HG03457 (cell line): ENCODE measurements around the gene SIN3A.
"Not testable (repeated sequence)": the region's sequence is repeated elsewhere in the genome, so short reads cannot be mapped to it uniquely, and the experiment has no call there.

Experiments
- ATAC-seq: cut with Tn5 transposase; IDR thresholded peaks from one replicate; pipeline ENCODE4 v1.9.1; 2021; ENCODE audit warnings: moderate number of reproducible peaks; ENCODE audit not compliant: unreplicated experiment

Gene SIN3A

DNA sequence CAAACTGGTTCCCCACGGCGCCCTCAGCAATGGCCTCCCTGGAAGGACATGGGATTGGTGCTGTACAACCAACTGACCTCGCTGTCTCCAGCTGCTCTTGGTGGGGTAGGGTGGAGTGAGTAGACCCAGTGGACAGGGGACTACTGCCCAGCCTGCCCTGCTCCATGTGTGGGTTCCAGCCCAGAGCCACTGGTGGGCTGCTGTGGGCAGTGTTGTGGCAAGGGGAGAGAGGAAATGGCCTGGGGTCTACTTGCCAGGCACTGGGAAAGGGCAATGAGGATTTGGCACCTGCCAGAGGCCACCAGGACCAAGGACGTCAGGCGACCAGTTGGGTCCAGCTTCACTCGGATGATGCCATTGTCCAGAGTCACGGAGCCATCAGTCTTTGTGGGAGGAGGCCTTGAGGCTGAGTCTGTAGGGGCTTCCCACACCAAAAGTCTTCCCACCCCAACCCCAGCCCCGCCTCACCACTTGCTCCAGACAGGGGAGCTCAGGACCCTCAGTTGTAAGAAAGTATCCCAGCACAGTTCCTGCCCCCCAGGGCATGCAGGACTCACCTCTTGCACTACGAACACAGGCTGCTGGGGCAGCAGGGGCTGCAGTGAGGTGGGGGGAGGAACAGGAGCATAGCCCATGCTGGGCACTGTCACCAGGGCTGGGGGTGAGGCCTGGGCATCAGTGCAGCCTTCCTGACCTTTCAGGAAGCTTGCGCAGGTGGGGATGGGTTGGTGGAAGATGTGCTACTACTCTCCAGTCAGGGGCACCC lies 92.5 kb downstream of the SIN3A start:
- ATAC-seq: no peak

DNA sequence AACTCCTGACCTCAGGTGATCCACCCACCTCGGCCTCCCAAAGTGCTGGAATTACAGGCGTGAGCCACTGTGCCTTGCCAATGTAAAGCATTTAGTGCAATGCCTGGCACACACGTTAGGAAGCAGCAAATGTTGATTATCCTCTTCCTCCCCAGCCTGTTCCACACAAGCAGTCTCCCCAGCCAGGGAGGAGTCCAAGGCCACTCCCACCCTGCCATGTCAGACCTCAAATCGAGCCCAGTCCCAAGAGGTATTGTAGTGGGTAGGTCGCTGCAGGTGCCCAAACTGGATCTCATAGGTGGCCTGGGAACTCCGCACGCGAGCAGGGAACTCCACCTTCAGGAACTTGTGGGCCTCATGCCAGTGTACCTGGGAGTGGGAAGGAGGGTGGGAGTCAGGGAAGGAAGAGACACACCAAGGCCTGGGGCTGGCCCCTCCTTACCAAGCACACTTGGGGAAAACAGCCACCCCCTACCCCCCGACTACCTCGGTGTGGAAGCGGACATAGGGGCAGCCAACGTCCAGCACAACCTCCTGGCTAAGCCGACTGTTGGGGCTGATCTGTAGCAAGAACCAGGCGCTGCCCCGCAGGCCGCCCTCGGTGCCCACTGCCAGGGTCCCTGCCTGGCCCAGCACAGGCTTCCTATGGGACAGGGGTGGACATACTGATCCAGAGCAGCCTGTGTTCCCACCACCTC lies 93.4 kb downstream of the SIN3A start:
- ATAC-seq: no peak

GRCh38 chr15:75356517-75356916 lies 95.0 kb downstream of the SIN3A start:
- ATAC-seq: no peak

- no peak for ATAC-seq
These were observed 95.5 kb downstream of the SIN3A start for GRCh38 chr15:75356006-75356405.

DNA sequence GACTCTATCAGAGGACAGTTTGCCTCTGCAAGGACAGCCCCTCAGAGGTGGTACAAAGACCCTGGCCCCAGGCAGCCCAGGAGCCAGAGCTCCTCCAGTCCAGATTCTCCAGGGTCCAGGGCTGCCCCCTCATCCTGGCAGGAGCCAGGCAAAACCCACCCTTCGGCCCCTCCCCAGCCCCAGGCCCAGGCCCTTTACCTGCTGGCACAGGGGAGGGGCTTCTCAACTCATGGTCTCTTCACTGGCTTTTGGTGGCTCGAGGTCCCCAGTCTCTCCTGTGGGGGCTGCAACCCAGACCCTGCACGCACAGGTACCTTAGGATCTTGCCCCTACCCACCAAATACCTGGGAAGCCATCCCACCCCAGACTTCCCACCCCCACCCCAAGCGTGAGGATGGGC lies 96.1 kb downstream of the SIN3A start:
- ATAC-seq: no peak

- ATAC-seq: no peak
These were observed 97.0 kb downstream of the SIN3A start for GRCh38 chr15:75354454-75354853.

DNA sequence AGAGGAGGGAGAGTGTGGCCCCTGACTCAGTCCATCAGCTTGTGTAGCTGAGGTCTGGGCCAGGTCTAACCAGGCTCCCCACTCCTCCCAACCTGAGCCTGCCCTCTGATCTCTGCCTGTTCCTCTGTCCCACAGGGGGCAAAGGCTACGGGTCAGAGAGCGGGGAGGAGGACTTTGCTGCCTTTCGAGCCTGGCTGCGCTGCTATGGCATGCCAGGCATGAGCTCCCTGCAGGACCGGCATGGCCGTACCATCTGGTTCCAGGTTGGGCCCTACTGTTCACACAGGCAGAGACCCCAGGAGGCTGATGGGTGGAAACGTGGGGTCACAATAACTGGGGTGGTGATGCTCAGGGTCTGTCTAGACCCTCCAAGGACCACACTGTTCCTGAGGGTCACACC lies 97.9 kb downstream of the SIN3A start:
- no peak for ATAC-seq

GRCh38 chr15:75352186-75353080 lies 99.1 kb downstream of the SIN3A start:
- no peak for ATAC-seq

GRCh38 chr15:75350601-75351361 lies 100.7 kb downstream of the SIN3A start:
- ATAC-seq: no peak

- ATAC-seq: no peak
These were observed 101.5 kb downstream of the SIN3A start for GRCh38 chr15:75349851-75350588.

GRCh38 chr15:75349351-75349669 lies 102.2 kb downstream of the SIN3A start:
- not testable (repeated sequence) for ATAC-seq

- no peak for ATAC-seq
These were observed 102.7 kb downstream of the SIN3A start for GRCh38 chr15:75348562-75349350.

DNA sequence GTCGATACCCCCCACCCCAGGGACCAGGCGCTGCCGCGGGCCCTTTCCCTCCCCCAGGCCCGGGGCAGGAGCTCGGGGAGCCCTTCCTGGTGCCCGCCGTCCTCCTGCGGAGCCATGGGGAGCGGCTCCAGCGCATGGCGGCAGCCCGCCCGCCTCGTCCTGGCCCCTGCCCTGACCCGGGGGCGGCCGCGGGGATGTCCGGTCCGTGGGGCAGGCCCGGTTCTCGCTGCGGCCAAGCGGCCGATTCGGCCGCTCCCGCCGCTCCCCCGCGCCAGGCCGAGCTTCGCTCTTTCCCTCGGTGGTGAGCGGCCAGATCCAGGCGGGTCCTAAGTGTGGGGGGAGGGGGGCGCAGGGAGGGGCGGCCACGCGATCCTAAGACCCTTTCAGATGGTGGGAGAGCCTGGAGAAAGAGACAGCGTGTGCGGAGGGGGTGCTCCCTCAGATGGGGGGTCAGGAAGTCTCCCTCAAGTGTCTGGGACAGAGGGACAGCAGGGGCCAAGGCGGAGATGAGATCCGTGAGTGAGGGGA lies 103.4 kb downstream of the SIN3A start:
- no peak for ATAC-seq

DNA sequence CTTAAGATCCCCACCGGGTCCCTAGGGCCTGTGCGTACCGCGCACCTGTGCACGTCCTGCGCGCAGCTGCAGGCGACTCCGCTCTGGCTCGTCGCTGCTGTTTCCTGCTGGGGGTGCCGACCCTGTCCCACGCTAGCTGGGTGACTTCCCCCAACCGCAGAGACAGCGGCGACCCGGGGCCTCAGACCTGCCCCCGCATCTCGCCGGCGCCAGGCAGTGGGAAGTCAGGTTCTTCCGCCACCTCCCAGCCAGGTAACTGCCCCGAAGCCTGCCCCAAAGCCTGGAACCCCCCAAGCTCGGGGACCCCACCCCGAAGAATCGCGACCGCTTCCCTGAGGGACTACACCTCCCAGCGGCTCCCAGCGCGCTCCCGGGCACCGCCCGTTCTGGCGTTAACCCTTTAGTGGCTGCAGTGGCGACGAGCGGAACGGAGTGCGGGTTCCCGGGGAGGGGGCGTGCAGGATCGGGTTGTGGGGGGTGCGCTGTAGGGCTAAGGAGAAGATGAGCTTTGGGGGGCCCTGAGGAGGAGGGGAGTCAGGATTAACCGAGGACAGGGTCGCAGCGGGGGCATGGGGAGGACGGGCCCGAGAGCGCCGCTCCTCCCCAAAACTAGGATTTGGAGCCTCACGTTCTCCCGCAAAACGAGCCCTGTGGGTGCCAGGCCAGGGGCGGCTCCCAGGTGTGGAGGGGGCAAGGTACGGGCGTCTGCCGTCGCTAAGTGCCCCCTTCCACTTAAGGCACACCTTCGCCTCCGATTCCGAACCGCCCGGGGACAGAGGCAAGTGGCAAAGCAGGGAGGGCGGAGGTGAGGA lies 104.1 kb downstream of the SIN3A start:
- no peak for ATAC-seq

GRCh38 chr15:75346796-75347221 lies 104.7 kb downstream of the SIN3A start, which contains the start of gene NEIL1:
TSS of gene NEIL1 (plus strand) at chr15:75347039. CDS start at chr15:75348906, 1,867 bp downstream.
- no peak for ATAC-seq

- not testable (repeated sequence) for ATAC-seq
These were observed 107.5 kb downstream of the SIN3A start for GRCh38 chr15:75343953-75344352.

GRCh38 chr15:75342221-75342620 lies 109.3 kb downstream of the SIN3A start:
- no peak for ATAC-seq
